Measurements from ENCODE around the gene ASXL1.

ASXL1 gene

GRCh38 chr20:32466739-32467505 is 108.8 kb downstream of the ASXL1 start:
- Histone ChIP-seq H2BK12ac (ENCODE audit: low read length) (peak overlapping the region; percentile 25), H3K23ac (ENCODE audit: low read depth, low read length, poor library complexity) (no peak overlapping the region), H2BK15ac (ENCODE audit: low read length) (no peak overlapping the region), H3K4me2 (ENCODE audit: insufficient read depth, low read length, poor library complexity, severe bottlenecking) (no peak overlapping the region), H3K18ac (ENCODE audit: low read length) (peak overlapping the region; percentile 42), H3K9me3 (replicated peaks in 1 of 2; ENCODE audit: control insufficient read depth in 2 of 2, insufficient read depth in 1 of 2, low read depth in 1 of 2, low read length in 2 of 2) (no peaks in the 10 kb centered on the region), H3K36me3 (replicated peaks in 1 of 2; ENCODE audit: control insufficient read depth in 2 of 2, insufficient read depth in 2 of 2, low read length in 2 of 2) (peaks cover 6 to 60% of the 10 kb centered on the region in 2 donors), H2AK5ac (ENCODE audit: low read depth, low read length) (peak overlapping the region; percentile 4), H4K8ac (ENCODE audit: low read depth, low read length) (no peak overlapping the region), H4K91ac (ENCODE audit: low read depth, low read length, poor library complexity) (no peak overlapping the region), H3K4me3 (ENCODE audit: low read length in 2 of 2) (no peak overlapping the region), H3K27ac (replicated peaks; ENCODE audit: low read length) (no peak overlapping the region), H3K79me1 (ENCODE audit: low read depth, low read length) (peaks cover 23% of the 10 kb centered on the region), H3K9ac (ENCODE audit: low read depth, low read length, poor library complexity) (no peak overlapping the region), H2AFZ (ENCODE audit: low read length) (no peak overlapping the region), H3K14ac (ENCODE audit: low read length) (no peak overlapping the region), H3K27me3 (ENCODE audit: control insufficient read depth in 3 of 3, insufficient read depth in 3 of 3, low read depth in 1 of 3, low read length in 3 of 3) (peaks cover 0 to 2% (median 0%) of the 10 kb centered on the region in 3 experiments), H2BK120ac (ENCODE audit: low read depth, low read length) (no peak overlapping the region), H3K4ac (ENCODE audit: low read length) (no peak overlapping the region), H3K4me1 (ENCODE audit: control insufficient read depth in 2 of 2, insufficient read depth in 1 of 2, low read depth in 1 of 2, low read length in 2 of 2) (peaks cover 22 to 38% of the 10 kb centered on the region in 2 donors), H2BK5ac (ENCODE audit: low read length) (no peak overlapping the region)
- DNase-seq (ENCODE audit: low spot score) = no peak
- WGBS, 2 donors (ENCODE audit: extremely low coverage in 2 of 2, insufficient read length in 2 of 2, insufficient replicate concordance in 1 of 2) = no CpG with 5 or more reads among the region's 16 CpGs

- H3K9me3 ChIP-seq (replicated peaks in 1 of 2; ENCODE audit: control insufficient read depth in 2 of 2, insufficient read depth in 1 of 2, low read depth in 1 of 2, low read length in 2 of 2) = no peaks in the 10 kb centered on the region
- peaks cover 0 to 2% (median 0%) of the 10 kb centered on the region in 3 experiments for H3K27me3 ChIP-seq (ENCODE audit: control insufficient read depth in 3 of 3, insufficient read depth in 3 of 3, low read depth in 1 of 3, low read length in 3 of 3)
- peaks cover 30% of the 10 kb centered on the region for H3K79me1 ChIP-seq (ENCODE audit: low read depth, low read length)
- H3K36me3 ChIP-seq (replicated peaks in 1 of 2; ENCODE audit: control insufficient read depth in 2 of 2, insufficient read depth in 2 of 2, low read length in 2 of 2) = peaks cover 10 to 63% of the 10 kb centered on the region in 2 donors
- H3K4me3 ChIP-seq (ENCODE audit: low read length in 2 of 2) = no peak overlapping the region
- H3K4me1 ChIP-seq (ENCODE audit: control insufficient read depth in 2 of 2, insufficient read depth in 1 of 2, low read depth in 1 of 2, low read length in 2 of 2) = peaks cover 24 to 45% of the 10 kb centered on the region in 2 donors
- no peak overlapping the region for H3K14ac ChIP-seq (ENCODE audit: low read length)
- no CpG with 5 or more reads among the region's 12 CpGs for WGBS, 2 donors (ENCODE audit: extremely low coverage in 2 of 2, insufficient read length in 2 of 2, insufficient replicate concordance in 1 of 2)
- H3K18ac ChIP-seq (ENCODE audit: low read length) = peak overlapping the region; percentile 25
- no peak overlapping the region for H4K8ac ChIP-seq (ENCODE audit: low read depth, low read length)
- no peak overlapping the region for H3K4me2 ChIP-seq (ENCODE audit: insufficient read depth, low read length, poor library complexity, severe bottlenecking)
- no peak overlapping the region for H2BK120ac ChIP-seq (ENCODE audit: low read depth, low read length)
- H3K27ac ChIP-seq (replicated peaks; ENCODE audit: low read length) = no peak overlapping the region
- no peak overlapping the region for H3K4ac ChIP-seq (ENCODE audit: low read length)
- no peak overlapping the region for H3K9ac ChIP-seq (ENCODE audit: low read depth, low read length, poor library complexity)
- H2BK15ac ChIP-seq (ENCODE audit: low read length) = no peak overlapping the region
- no peak overlapping the region for H2AFZ ChIP-seq (ENCODE audit: low read length)
- no peak overlapping the region for H4K91ac ChIP-seq (ENCODE audit: low read depth, low read length, poor library complexity)
- no peak overlapping the region for H2BK12ac ChIP-seq (ENCODE audit: low read length)
- no peak overlapping the region for H3K23ac ChIP-seq (ENCODE audit: low read depth, low read length, poor library complexity)
- H2AK5ac ChIP-seq (ENCODE audit: low read depth, low read length) = no peak overlapping the region
- peak overlapping the region; percentile 32 for H2BK5ac ChIP-seq (ENCODE audit: low read length)
- DNase-seq (ENCODE audit: low spot score) = no peak
These were observed 109.6 kb downstream of the ASXL1 start for GRCh38 chr20:32467506-32468312.

DNA sequence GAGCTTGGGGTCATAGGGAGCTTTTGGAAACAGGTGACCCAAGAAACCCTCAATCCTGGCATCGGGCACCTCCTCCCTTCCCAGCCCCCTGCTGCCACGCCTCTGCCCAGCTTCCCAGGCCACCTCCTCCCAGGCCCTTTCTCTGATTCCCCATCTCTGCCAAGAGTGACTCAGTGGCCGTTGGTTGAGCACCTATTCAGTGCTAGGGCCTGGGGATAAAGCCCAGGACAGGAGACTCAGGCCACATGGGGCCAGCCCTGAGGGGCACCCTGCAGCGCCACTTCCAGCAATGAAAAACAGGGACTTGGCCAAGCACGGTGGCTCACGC is 110.1 kb downstream of the ASXL1 start:
- Histone ChIP-seq H2AK5ac (ENCODE audit: low read depth, low read length) (no peak overlapping the region), H2BK15ac (ENCODE audit: low read length) (no peak overlapping the region), H3K23ac (ENCODE audit: low read depth, low read length, poor library complexity) (no peak overlapping the region), H2BK5ac (ENCODE audit: low read length) (peak overlapping the region; percentile 32), H3K4me3 (ENCODE audit: low read length in 2 of 2) (no peak overlapping the region), H3K9ac (ENCODE audit: low read depth, low read length, poor library complexity) (no peak overlapping the region), H2BK12ac (ENCODE audit: low read length) (no peak overlapping the region), H3K18ac (ENCODE audit: low read length) (peak overlapping the region; percentile 79), H3K36me3 (replicated peaks in 1 of 2; ENCODE audit: control insufficient read depth in 2 of 2, insufficient read depth in 2 of 2, low read length in 2 of 2) (peaks cover 10 to 61% of the 10 kb centered on the region in 2 donors), H3K79me1 (ENCODE audit: low read depth, low read length) (peaks cover 29% of the 10 kb centered on the region), H3K9me3 (replicated peaks in 1 of 2; ENCODE audit: control insufficient read depth in 2 of 2, insufficient read depth in 1 of 2, low read depth in 1 of 2, low read length in 2 of 2) (no peaks in the 10 kb centered on the region), H4K8ac (ENCODE audit: low read depth, low read length) (no peak overlapping the region), H3K27me3 (ENCODE audit: control insufficient read depth in 3 of 3, insufficient read depth in 3 of 3, low read depth in 1 of 3, low read length in 3 of 3) (no peaks in the 10 kb centered on the region), H2AFZ (ENCODE audit: low read length) (no peak overlapping the region), H3K14ac (ENCODE audit: low read length) (no peak overlapping the region), H3K4me2 (ENCODE audit: insufficient read depth, low read length, poor library complexity, severe bottlenecking) (no peak overlapping the region), H2BK120ac (ENCODE audit: low read depth, low read length) (no peak overlapping the region), H3K27ac (replicated peaks; ENCODE audit: low read length) (no peak overlapping the region), H3K4ac (ENCODE audit: low read length) (no peak overlapping the region), H4K91ac (ENCODE audit: low read depth, low read length, poor library complexity) (no peak overlapping the region), H3K4me1 (ENCODE audit: control insufficient read depth in 2 of 2, insufficient read depth in 1 of 2, low read depth in 1 of 2, low read length in 2 of 2) (peaks cover 29 to 46% of the 10 kb centered on the region in 2 donors)
- no peak for DNase-seq (ENCODE audit: low spot score)
- WGBS, 2 donors (ENCODE audit: extremely low coverage in 2 of 2, insufficient read length in 2 of 2, insufficient replicate concordance in 1 of 2) = no CpG with 5 or more reads among the region's 6 CpGs

DNA sequence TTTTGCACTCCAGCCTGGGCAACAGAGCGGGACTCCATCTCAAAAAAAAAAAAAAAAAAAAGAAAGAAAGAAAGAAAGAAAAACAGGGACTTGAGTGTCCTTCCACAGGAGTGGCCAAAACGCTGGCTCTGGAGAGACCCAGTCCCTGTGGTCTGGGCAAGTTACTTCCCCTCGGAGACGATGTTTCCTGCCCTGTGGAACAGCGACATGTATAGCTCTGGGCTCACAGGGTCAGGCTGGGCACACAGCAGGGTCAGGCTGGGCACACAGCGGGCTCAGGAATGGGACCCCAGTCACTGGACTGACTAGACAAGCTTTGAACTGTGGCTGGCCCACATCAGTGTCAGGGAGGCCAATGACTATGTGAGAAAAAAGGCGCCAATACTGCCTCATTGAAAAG is 110.7 kb downstream of the ASXL1 start:
- H2AFZ ChIP-seq (ENCODE audit: low read length) = no peak overlapping the region
- no peak overlapping the region for H3K4me2 ChIP-seq (ENCODE audit: insufficient read depth, low read length, poor library complexity, severe bottlenecking)
- no peak overlapping the region for H2BK5ac ChIP-seq (ENCODE audit: low read length)
- H3K9me3 ChIP-seq (replicated peaks in 1 of 2; ENCODE audit: control insufficient read depth in 2 of 2, insufficient read depth in 1 of 2, low read depth in 1 of 2, low read length in 2 of 2) = no peaks in the 10 kb centered on the region
- no peak overlapping the region for H3K9ac ChIP-seq (ENCODE audit: low read depth, low read length, poor library complexity)
- no peak overlapping the region for H2BK12ac ChIP-seq (ENCODE audit: low read length)
- no peak overlapping the region for H4K8ac ChIP-seq (ENCODE audit: low read depth, low read length)
- DNase-seq (ENCODE audit: low spot score) = no peak
- H3K23ac ChIP-seq (ENCODE audit: low read depth, low read length, poor library complexity) = no peak overlapping the region
- peaks cover 30 to 45% of the 10 kb centered on the region in 2 donors for H3K4me1 ChIP-seq (ENCODE audit: control insufficient read depth in 2 of 2, insufficient read depth in 1 of 2, low read depth in 1 of 2, low read length in 2 of 2)
- H3K27me3 ChIP-seq (ENCODE audit: control insufficient read depth in 3 of 3, insufficient read depth in 3 of 3, low read depth in 1 of 3, low read length in 3 of 3) = no peaks in the 10 kb centered on the region
- H2BK120ac ChIP-seq (ENCODE audit: low read depth, low read length) = no peak overlapping the region
- no peak overlapping the region for H3K14ac ChIP-seq (ENCODE audit: low read length)
- H2AK5ac ChIP-seq (ENCODE audit: low read depth, low read length) = no peak overlapping the region
- H4K91ac ChIP-seq (ENCODE audit: low read depth, low read length, poor library complexity) = no peak overlapping the region
- peaks cover 10 to 62% of the 10 kb centered on the region in 2 donors for H3K36me3 ChIP-seq (replicated peaks in 1 of 2; ENCODE audit: control insufficient read depth in 2 of 2, insufficient read depth in 2 of 2, low read length in 2 of 2)
- no peak overlapping the region for H3K27ac ChIP-seq (replicated peaks; ENCODE audit: low read length)
- no peak overlapping the region for H3K4me3 ChIP-seq (ENCODE audit: low read length in 2 of 2)
- H2BK15ac ChIP-seq (ENCODE audit: low read length) = no peak overlapping the region
- no peak overlapping the region for H3K18ac ChIP-seq (ENCODE audit: low read length)
- no CpG with 5 or more reads among the region's 7 CpGs for WGBS, 2 donors (ENCODE audit: extremely low coverage in 2 of 2, insufficient read length in 2 of 2, insufficient replicate concordance in 1 of 2)
- no peak overlapping the region for H3K4ac ChIP-seq (ENCODE audit: low read length)
- H3K79me1 ChIP-seq (ENCODE audit: low read depth, low read length) = peaks cover 24% of the 10 kb centered on the region
